SK-N-SH (cell line): ENCODE data around the gene PGS1. TPM values are rescaled to one million over a fixed set of nuclear protein-coding genes. Genes with fewer than 3 reads are reported as not detected.

Source experiments
- CTCF ChIA-PET: fragments of 300-600, 350-600 bp; formaldehyde crosslinking; extraction: SDS; loops from one replicate; lab custom pipeline; 2021; lab: Yijun Ruan, JAX
- POLR2A ChIA-PET: fragments of 350-600 bp; sonication (Branson Sonifier 250); formaldehyde crosslinking; extraction: SDS; loops from one replicate; lab custom pipeline; 2020; ENCODE audit warnings: antibody characterized with exemption, inconsistent platforms; lab: Yijun Ruan, JAX
- DNase-seq: peaks from one replicate; pipeline ENCODE4 v3.0.0; 2012
- H2AFZ ChIP-seq: fragments of 200-600 bp; sonication (generic); 2 replicates; pipeline ENCODE4 v1.8.1; 2016; ENCODE audit warnings: antibody characterized with exemption, mild to moderate bottlenecking, low read depth
- H3F3A ChIP-seq: fragments of 200-600 bp; sonication (generic); replicated peaks from 2 replicates; pipeline ENCODE3; 2016; ENCODE audit warnings: antibody characterized with exemption, mild to moderate bottlenecking; ENCODE audit not compliant: insufficient read depth
- H3K27ac ChIP-seq, 2 experiments: fragments of 200-500 bp in 1 of 2; fragments of 200-600 bp in 1 of 2; sonication (Bioruptor generic) in 1 of 2; sonication (generic), shearing (Covaris generic) in 1 of 2; 2 replicates each; pipeline versions ENCODE4 v1.5.1 to v1.6.1; 2014 to 2016; ENCODE audit warnings: low read depth in 2 of 2, inconsistent platforms in 1 of 2, low read length in 1 of 2, mild to moderate bottlenecking in 1 of 2, mixed read lengths in 1 of 2
- H3K27me3 ChIP-seq: fragments of 200-600 bp; sonication (generic), shearing (Covaris generic); 2 replicates; pipeline ENCODE4 v1.6.1; 2016; ENCODE audit warnings: mixed run types; ENCODE audit not compliant: insufficient read depth
- H3K36me3 ChIP-seq, 2 experiments: fragments of 200-500 bp in 1 of 2; fragments of 200-600 bp in 1 of 2; sonication (Bioruptor generic) in 1 of 2; sonication (generic) in 1 of 2; replicated peaks in 1 of 2; 2 replicates each; pipeline versions ENCODE3 to v1.5.1; 2014 to 2016; ENCODE audit warnings: low read length in 1 of 2, mild to moderate bottlenecking in 1 of 2; ENCODE audit not compliant: insufficient read depth in 2 of 2, control insufficient read depth in 1 of 2
- H3K4me1 ChIP-seq, 2 experiments: fragments of 200-500 bp in 1 of 2; fragments of 200-600 bp in 1 of 2; sonication (Bioruptor generic) in 1 of 2; sonication (generic), shearing (Covaris generic) in 1 of 2; 2 replicates each; pipeline versions ENCODE4 v1.5.1 to v1.6.1; 2014 to 2016; ENCODE audit warnings: low read depth in 1 of 2, low read length in 1 of 2, mixed run types in 1 of 2; ENCODE audit not compliant: insufficient read depth in 2 of 2, control insufficient read depth in 1 of 2
- H3K4me2 ChIP-seq: fragments of 200-600 bp; sonication (generic), shearing (Covaris generic); 2 replicates; pipeline ENCODE4 v1.6.1; 2017; ENCODE audit warnings: mixed run types
- H3K4me3 ChIP-seq, 2 experiments: fragments of 200-500 bp in 1 of 2; fragments of 200-600 bp in 1 of 2; sonication (Bioruptor generic) in 1 of 2; sonication (generic), shearing (Covaris generic) in 1 of 2; 2 replicates each; pipeline versions ENCODE4 v1.5.1 to v1.8.1; 2014 to 2016; ENCODE audit warnings: low read depth in 2 of 2, inconsistent platforms in 1 of 2, low read length in 1 of 2, mild to moderate bottlenecking in 1 of 2, mixed read lengths in 1 of 2, moderate library complexity in 1 of 2
- H3K79me2 ChIP-seq: fragments of 200-600 bp; sonication (generic); 2 replicates; pipeline ENCODE4 v1.8.1; 2017; ENCODE audit warnings: mild to moderate bottlenecking; ENCODE audit not compliant: insufficient read depth
- H3K9ac ChIP-seq: fragments of 200-600 bp; sonication (generic); 2 replicates; pipeline ENCODE4 v1.6.1; 2017; ENCODE audit warnings: mixed run types
- H3K9me2 ChIP-seq: fragments of 200-600 bp; sonication (generic); 2 replicates; pipeline ENCODE4 v1.6.1; 2017; ENCODE audit warnings: mixed run types
- H3K9me3 ChIP-seq: fragments of 200-600 bp; sonication (generic); 2 replicates; pipeline ENCODE4 v1.6.1; 2017; ENCODE audit warnings: mixed run types, mild to moderate bottlenecking, moderate library complexity
- H4K20me1 ChIP-seq: fragments of 200-600 bp; sonication (generic); 2 replicates; pipeline ENCODE4 v1.6.1; 2017; ENCODE audit warnings: mild to moderate bottlenecking, mixed run types; ENCODE audit not compliant: insufficient read depth
- CHD2 ChIP-seq: fragments of 150-350 bp; IDR thresholded peaks from 2 replicates; pipeline ENCODE4 v1.6.1; 2018; ENCODE audit warnings: low read length; ENCODE audit not compliant: partially characterized antibody
- ELF1 ChIP-seq: IDR thresholded peaks from 2 replicates; pipeline ENCODE4 v1.4.0; 2012
- EZH2phosphoT487 ChIP-seq: fragments of 200-600 bp; sonication (generic); IDR thresholded peaks from 2 replicates; pipeline ENCODE4 v1.6.1; 2017; ENCODE audit warnings: low read depth, mixed run types, mild to moderate bottlenecking, antibody characterized with exemption, moderate library complexity, borderline replicate concordance
- FOSL2 ChIP-seq: IDR thresholded peaks from 2 replicates; pipeline ENCODE4 v1.4.0; 2012; ENCODE audit warnings: low read depth, mild to moderate bottlenecking, moderate library complexity, borderline replicate concordance
- FOXJ3 ChIP-seq: sonication (generic); formaldehyde crosslinking; IDR thresholded peaks from 2 replicates; pipeline ENCODE4 v1.5.1; 2020; ENCODE audit warnings: mild to moderate bottlenecking, missing genetic modification reagents
- FOXM1 ChIP-seq: IDR thresholded peaks from 2 replicates; pipeline ENCODE4 v1.4.0; 2012; ENCODE audit warnings: low read depth, mild to moderate bottlenecking
- GABPA ChIP-seq: IDR thresholded peaks from 2 replicates; pipeline ENCODE4 v1.4.0; 2012; ENCODE audit warnings: low read depth, mild to moderate bottlenecking
- GATA2 ChIP-seq: sonication (generic); formaldehyde crosslinking; IDR thresholded peaks from 2 replicates; pipeline ENCODE4 v1.5.0; 2020; ENCODE audit warnings: mild to moderate bottlenecking, missing genetic modification reagents
- NRF1 ChIP-seq: IDR thresholded peaks from 2 replicates; pipeline ENCODE4 v1.6.1; 2012; ENCODE audit warnings: low read depth, mild to moderate bottlenecking, low read length
- RCOR1 ChIP-seq: fragments of 150-350 bp; IDR thresholded peaks from 2 replicates; pipeline ENCODE4 v1.6.1; 2017; ENCODE audit warnings: antibody characterized with exemption, low read length
- RFX5 ChIP-seq: IDR thresholded peaks from 2 replicates; pipeline ENCODE4 v1.6.1; 2012; ENCODE audit warnings: mild to moderate bottlenecking, improper control_type of control experiment, low read length
- RXRA ChIP-seq: IDR thresholded peaks from 2 replicates; pipeline ENCODE4 v1.4.0; 2012; ENCODE audit warnings: low read depth, mild to moderate bottlenecking, borderline replicate concordance
- SIN3A ChIP-seq: IDR thresholded peaks from 2 replicates; pipeline ENCODE4 v1.6.1; 2012; ENCODE audit warnings: low read depth, mild to moderate bottlenecking, low read length, moderate library complexity, borderline replicate concordance
- SMC3 ChIP-seq: IDR thresholded peaks from 2 replicates; pipeline ENCODE4 v1.6.1; 2012; ENCODE audit warnings: low read depth, low read length, improper control_type of control experiment
- WGBS: methylation state at CpG from one replicate; pipeline ENCODE4 v1.1.6; 2017; ENCODE audit warnings: low lambda C conversion rate; 5-methylcytosine and 5-hydroxymethylcytosine counted together
- polyA plus RNA-seq, 3 experiments: library from polyadenylated mRNA; depleted of rRNA; stranded (reverse); fragments of >200 nt; gene quantifications; 2 replicates each; pipeline ENCODE4 v1.2.3, GENCODE V29; 2012
- TF ChIP-seq, protein P1 (sequence below): IDR thresholded peaks from 2 replicates; pipeline ENCODE4 v1.4.0; 2012; ENCODE audit warnings: low read depth
- TF ChIP-seq, protein P2 (sequence below): IDR thresholded peaks from 2 replicates; pipeline ENCODE4 v1.6.1; 2012; ENCODE audit warnings: mild to moderate bottlenecking, low read depth, low read length, moderate library complexity
- TF ChIP-seq, protein P3 (sequence below): fragments of 150-350 bp; IDR thresholded peaks from 2 replicates; pipeline ENCODE4 v1.6.1; 2016; ENCODE audit warnings: mild to moderate bottlenecking, low read depth, low read length
- TF ChIP-seq, protein P4 (sequence below): IDR thresholded peaks from 2 replicates; pipeline ENCODE4 v1.4.0; 2012; ENCODE audit warnings: low read depth, borderline replicate concordance

The PGS1 gene
- polyA plus RNA-seq, 1 of the 3 experiments (the other 2 are of a cell fraction), result 88.4 TPM

DNA sequence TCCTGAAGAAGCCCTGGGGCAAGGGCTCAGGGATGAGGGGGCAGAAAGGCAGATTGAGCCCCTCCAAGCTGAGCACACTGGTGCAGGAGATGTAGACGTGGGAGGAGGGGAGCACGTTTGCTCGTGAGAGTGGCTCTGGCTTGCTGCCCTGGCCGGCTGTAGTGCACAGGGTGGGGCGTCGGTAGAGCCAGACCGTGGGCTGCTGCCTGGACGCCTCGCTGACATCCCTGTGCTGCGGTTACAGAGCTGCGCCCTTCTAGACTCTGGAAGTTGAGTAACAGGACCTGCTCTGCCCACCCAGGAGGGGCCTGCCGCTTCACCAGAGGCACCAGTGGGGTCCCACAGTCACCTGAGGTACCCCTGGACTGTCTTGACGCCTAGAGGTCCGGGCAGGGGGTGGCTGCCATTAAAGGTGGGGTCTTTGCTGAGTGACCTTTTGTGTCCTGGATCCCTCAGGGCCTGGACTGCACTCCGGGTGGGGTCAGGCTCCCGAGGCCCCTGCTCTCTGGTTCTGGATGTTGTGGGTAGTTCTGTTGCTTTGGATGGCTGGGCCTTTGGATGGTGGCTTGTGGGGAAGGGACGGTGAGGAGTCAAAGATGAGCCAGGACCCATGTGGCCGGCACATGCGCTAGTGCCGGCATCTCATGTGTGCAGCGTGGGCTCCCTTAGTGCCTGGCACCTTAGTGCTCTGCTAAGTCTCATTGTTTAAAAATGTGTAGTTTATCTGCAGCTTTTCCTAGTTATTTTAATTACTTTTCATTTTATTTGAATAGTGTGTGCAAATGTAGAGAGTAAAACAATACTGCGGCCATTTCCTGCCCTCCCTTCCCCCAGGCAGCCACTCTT, 41.7 kb downstream of the PGS1 start:
- H3K4me1 ChIP-seq, result no peaks in the 10 kb centered on the region; a peak in 1 of 4 replicates
- CTCF ChIA-PET, result interaction anchor here (0.7 to 12.2 kb wide), 16 partner anchors 13 to 289 kb away, joined by 3 to 327 read pairs (median 18); partner anchors contain the start of genes PGS1 and SOCS3
- H3K9ac ChIP-seq, result no peak overlapping the region
- no peak overlapping the region for H3K4me3 ChIP-seq
- POLR2A ChIA-PET, result no interaction called here
- H3F3A ChIP-seq, result peaks cover 3% of the 10 kb centered on the region
- DNase-seq, result no peak
- peaks cover 11% of the 10 kb centered on the region; the same call in 1 of the 2 replicates for H4K20me1 ChIP-seq
- no peak overlapping the region for H3K4me2 ChIP-seq
- no peak overlapping the region for H2AFZ ChIP-seq
- no peaks in the 10 kb centered on the region for H3K9me2 ChIP-seq
- 92% methylated on average over 20 of the region's 22 CpGs for WGBS
- no peaks in the 10 kb centered on the region for H3K9me3 ChIP-seq
- peaks cover 33 to 76% of the 10 kb centered on the region in 2 experiments for H3K36me3 ChIP-seq
- no peaks in the 10 kb centered on the region for H3K27me3 ChIP-seq
- no peak for TF ChIP-seq RFX5
- no peak for TF ChIP-seq RXRA
- TF ChIP-seq EZH2phosphoT487, result no peak
- TF ChIP-seq SMC3, result no peak
- no peak for TF ChIP-seq FOSL2
- TF ChIP-seq CHD2, result no peak
- TF ChIP-seq FOXJ3, result no peak
- H3K27ac ChIP-seq, result no peak overlapping the region
- H3K79me2 ChIP-seq, result peaks cover 14% of the 10 kb centered on the region; the same call in 1 of the 2 replicates

DNA sequence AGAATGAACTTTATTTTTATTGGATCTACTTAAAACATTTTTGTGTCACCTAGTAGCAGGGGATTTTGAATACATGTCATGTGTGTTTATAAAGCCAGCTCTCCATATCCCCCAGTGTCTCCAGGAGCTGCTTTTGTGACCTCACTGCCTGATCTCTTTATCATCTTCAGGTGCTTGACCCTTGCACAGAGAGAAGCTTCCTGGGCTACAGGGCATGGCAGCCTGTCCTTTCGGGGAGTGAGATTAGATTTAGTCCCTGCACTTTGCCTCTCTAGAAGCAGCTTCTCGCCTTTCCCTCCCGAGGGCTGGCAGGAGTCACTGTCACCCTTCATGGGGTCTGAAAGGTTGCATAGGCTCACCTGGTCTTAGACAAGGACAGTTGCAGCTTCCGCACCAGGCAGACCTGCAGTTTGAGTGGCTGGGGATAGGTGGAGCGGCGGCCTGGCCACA, 42.7 kb downstream of the PGS1 start:
- peaks cover 14% of the 10 kb centered on the region; the same call in 1 of the 2 replicates for H3K79me2 ChIP-seq
- ChIA-PET CTCF (interaction anchor here (0.6 to 12.2 kb wide), 48 partner anchors 12 to 457 kb away, joined by 3 to 327 read pairs (median 8); partner anchors contain the start of genes PGS1 and SOCS3), POLR2A (no interaction called here)
- H3K9me2 ChIP-seq, result no peaks in the 10 kb centered on the region
- H4K20me1 ChIP-seq, result 0 out of 2 replicates have a peak, but pooled peaks cover 3% of the 10 kb centered on the region
- DNase-seq, result no peak
- H3K36me3 ChIP-seq, result peaks cover 40 to 73% of the 10 kb centered on the region in 2 experiments
- no peak overlapping the region for H2AFZ ChIP-seq
- 86% methylated on average over 5 of the region's 6 CpGs for WGBS
- H3K27ac ChIP-seq, result no peak overlapping the region
- H3K4me1 ChIP-seq, result no peaks in the 10 kb centered on the region; a peak in 1 of 4 replicates
- H3K9me3 ChIP-seq, result no peaks in the 10 kb centered on the region
- peaks cover 3% of the 10 kb centered on the region for H3F3A ChIP-seq
- H3K4me3 ChIP-seq, result no peak overlapping the region
- no peak overlapping the region for H3K4me2 ChIP-seq
- H3K9ac ChIP-seq, result no peak overlapping the region
- H3K27me3 ChIP-seq, result no peaks in the 10 kb centered on the region
- TF ChIP-seq, protein P1, sequence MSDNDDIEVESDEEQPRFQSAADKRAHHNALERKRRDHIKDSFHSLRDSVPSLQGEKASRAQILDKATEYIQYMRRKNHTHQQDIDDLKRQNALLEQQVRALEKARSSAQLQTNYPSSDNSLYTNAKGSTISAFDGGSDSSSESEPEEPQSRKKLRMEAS, result no peak
- TF ChIP-seq, protein P2, sequence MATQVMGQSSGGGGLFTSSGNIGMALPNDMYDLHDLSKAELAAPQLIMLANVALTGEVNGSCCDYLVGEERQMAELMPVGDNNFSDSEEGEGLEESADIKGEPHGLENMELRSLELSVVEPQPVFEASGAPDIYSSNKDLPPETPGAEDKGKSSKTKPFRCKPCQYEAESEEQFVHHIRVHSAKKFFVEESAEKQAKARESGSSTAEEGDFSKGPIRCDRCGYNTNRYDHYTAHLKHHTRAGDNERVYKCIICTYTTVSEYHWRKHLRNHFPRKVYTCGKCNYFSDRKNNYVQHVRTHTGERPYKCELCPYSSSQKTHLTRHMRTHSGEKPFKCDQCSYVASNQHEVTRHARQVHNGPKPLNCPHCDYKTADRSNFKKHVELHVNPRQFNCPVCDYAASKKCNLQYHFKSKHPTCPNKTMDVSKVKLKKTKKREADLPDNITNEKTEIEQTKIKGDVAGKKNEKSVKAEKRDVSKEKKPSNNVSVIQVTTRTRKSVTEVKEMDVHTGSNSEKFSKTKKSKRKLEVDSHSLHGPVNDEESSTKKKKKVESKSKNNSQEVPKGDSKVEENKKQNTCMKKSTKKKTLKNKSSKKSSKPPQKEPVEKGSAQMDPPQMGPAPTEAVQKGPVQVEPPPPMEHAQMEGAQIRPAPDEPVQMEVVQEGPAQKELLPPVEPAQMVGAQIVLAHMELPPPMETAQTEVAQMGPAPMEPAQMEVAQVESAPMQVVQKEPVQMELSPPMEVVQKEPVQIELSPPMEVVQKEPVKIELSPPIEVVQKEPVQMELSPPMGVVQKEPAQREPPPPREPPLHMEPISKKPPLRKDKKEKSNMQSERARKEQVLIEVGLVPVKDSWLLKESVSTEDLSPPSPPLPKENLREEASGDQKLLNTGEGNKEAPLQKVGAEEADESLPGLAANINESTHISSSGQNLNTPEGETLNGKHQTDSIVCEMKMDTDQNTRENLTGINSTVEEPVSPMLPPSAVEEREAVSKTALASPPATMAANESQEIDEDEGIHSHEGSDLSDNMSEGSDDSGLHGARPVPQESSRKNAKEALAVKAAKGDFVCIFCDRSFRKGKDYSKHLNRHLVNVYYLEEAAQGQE, result no peak
- TF ChIP-seq SIN3A (no peak), FOSL2 (no peak), FOXM1 (no peak), SMC3 (no peak), ELF1 (no peak), RXRA (no peak), RCOR1 (no peak), FOXJ3 (no peak), CHD2 (no peak), NRF1 (no peak), RFX5 (no peak), GATA2 (no peak), GABPA (no peak)
- TF ChIP-seq, protein P3, sequence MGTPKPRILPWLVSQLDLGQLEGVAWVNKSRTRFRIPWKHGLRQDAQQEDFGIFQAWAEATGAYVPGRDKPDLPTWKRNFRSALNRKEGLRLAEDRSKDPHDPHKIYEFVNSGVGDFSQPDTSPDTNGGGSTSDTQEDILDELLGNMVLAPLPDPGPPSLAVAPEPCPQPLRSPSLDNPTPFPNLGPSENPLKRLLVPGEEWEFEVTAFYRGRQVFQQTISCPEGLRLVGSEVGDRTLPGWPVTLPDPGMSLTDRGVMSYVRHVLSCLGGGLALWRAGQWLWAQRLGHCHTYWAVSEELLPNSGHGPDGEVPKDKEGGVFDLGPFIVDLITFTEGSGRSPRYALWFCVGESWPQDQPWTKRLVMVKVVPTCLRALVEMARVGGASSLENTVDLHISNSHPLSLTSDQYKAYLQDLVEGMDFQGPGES, result no peak
- TF ChIP-seq, protein P4, sequence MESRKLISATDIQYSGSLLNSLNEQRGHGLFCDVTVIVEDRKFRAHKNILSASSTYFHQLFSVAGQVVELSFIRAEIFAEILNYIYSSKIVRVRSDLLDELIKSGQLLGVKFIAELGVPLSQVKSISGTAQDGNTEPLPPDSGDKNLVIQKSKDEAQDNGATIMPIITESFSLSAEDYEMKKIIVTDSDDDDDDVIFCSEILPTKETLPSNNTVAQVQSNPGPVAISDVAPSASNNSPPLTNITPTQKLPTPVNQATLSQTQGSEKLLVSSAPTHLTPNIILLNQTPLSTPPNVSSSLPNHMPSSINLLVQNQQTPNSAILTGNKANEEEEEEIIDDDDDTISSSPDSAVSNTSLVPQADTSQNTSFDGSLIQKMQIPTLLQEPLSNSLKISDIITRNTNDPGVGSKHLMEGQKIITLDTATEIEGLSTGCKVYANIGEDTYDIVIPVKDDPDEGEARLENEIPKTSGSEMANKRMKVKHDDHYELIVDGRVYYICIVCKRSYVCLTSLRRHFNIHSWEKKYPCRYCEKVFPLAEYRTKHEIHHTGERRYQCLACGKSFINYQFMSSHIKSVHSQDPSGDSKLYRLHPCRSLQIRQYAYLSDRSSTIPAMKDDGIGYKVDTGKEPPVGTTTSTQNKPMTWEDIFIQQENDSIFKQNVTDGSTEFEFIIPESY, result no peak
